Measurements from ENCODE around the gene TTLL1. TPM values are rescaled to one million over a fixed set of nuclear protein-coding genes. Genes with fewer than 3 reads are reported as not detected.
A peak's percentile ranks its signal among the peaks of the same experiment; 100 is the strongest.

The TTLL1 gene
- total and polyA plus RNA-seq, 2 experiments from 2014 or later: 33.0 to 38.2 TPM

GRCh38 chr22:43133401-43133800 is 44.2 kb upstream of the TTLL1 start:
- H3K4me3 ChIP-seq: no peak overlapping the region
- no peaks in the 10 kb centered on the region for H3K27me3 ChIP-seq
- no peak for DNase-seq (ENCODE audit: low read depth in 1 of 2, low spot score in 1 of 2)
- no peaks in the 10 kb centered on the region for H3K9me3 ChIP-seq (ENCODE audit: low read depth)
- no peaks in the 10 kb centered on the region for H3K4me1 ChIP-seq (ENCODE audit: low read depth)
- peaks cover 21% of the 10 kb centered on the region for H3K36me3 ChIP-seq
- TF ChIP-seq CTCF (IDR thresholded peaks at IDR 0.05; ENCODE audit: low read depth, low read length): no peak
- H3K27ac ChIP-seq: no peak overlapping the region

GRCh38 chr22:43131773-43132501 is 42.7 kb upstream of the TTLL1 start:
- H3K27ac ChIP-seq: peak overlapping the region; percentile 12
- peaks cover 19% of the 10 kb centered on the region for H3K36me3 ChIP-seq
- H3K9me3 ChIP-seq (ENCODE audit: low read depth): no peaks in the 10 kb centered on the region
- no peaks in the 10 kb centered on the region for H3K27me3 ChIP-seq
- no peak for DNase-seq (ENCODE audit: low read depth in 1 of 2, low spot score in 1 of 2)
- H3K4me3 ChIP-seq: no peak overlapping the region
- peaks cover 2% of the 10 kb centered on the region for H3K4me1 ChIP-seq (ENCODE audit: low read depth)
- no peak for TF ChIP-seq CTCF (IDR thresholded peaks at IDR 0.05; ENCODE audit: low read depth, low read length)

- no peaks in the 10 kb centered on the region for H3K9me3 ChIP-seq (ENCODE audit: low read depth)
- TF ChIP-seq CTCF (IDR thresholded peaks at IDR 0.05; ENCODE audit: low read depth, low read length): no peak
- peaks cover 11% of the 10 kb centered on the region for H3K36me3 ChIP-seq
- H3K4me1 ChIP-seq (ENCODE audit: low read depth): peaks cover 7% of the 10 kb centered on the region
- no peak overlapping the region for H3K4me3 ChIP-seq
- no peak for DNase-seq (ENCODE audit: low read depth in 1 of 2, low spot score in 1 of 2)
- H3K27ac ChIP-seq: no peak overlapping the region
- no peaks in the 10 kb centered on the region for H3K27me3 ChIP-seq
Observed at GRCh38 chr22:43129426-43130425, 40.5 kb upstream of the TTLL1 start.

DNA sequence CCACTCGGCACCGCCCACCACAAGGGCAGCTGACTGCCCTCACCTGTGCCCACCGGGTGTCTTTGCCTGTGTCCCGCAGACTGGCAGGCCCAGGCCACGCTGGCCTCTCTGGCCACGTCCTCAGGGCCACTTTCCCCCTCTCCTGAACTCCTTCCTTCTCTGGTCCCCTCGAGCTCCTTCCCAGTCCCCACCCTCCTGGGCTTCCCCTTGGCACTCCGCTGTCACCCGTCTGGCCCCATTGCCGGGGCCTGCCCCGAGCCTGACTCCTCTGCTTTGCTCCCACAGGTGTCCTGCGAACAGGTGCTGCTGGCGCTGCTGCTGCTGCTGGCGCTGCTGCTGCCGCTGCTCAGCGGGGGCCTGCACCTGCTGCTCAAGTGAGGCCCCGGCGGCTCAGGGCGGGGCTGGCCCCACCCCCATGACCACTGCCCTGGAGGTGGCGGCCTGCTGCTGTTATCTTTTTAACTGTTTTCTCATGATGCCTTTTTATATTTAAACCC is 39.8 kb upstream of the TTLL1 start:
- Histone ChIP-seq H3K36me3 (peaks cover 8% of the 10 kb centered on the region), H3K27ac (no peak overlapping the region), H3K4me1 (ENCODE audit: low read depth) (peaks cover 7% of the 10 kb centered on the region), H3K9me3 (ENCODE audit: low read depth) (no peaks in the 10 kb centered on the region), H3K4me3 (no peak overlapping the region), H3K27me3 (no peaks in the 10 kb centered on the region)
- TF ChIP-seq CTCF (IDR thresholded peaks at IDR 0.05; ENCODE audit: low read depth, low read length): no peak
- no peak for DNase-seq (ENCODE audit: low read depth in 1 of 2, low spot score in 1 of 2)

- Histone ChIP-seq H3K9me3 (ENCODE audit: low read depth) (no peaks in the 10 kb centered on the region), H3K36me3 (peaks cover 8% of the 10 kb centered on the region)
- TF ChIP-seq CTCF (IDR thresholded peaks at IDR 0.05; ENCODE audit: low read depth, low read length): no peak
Observed at GRCh38 chr22:43128116-43128515, 38.9 kb upstream of the TTLL1 start.

More at GRCh38 chr22:43128116-43128515, 38.9 kb upstream of the TTLL1 start:
- Histone ChIP-seq H3K27ac (no peak overlapping the region), H3K4me3 (no peak overlapping the region), H3K27me3 (no peaks in the 10 kb centered on the region), H3K4me1 (ENCODE audit: low read depth) (peaks cover 7% of the 10 kb centered on the region)
- no peak for DNase-seq (ENCODE audit: low read depth in 1 of 2, low spot score in 1 of 2)

Data from cardiac muscle cell (in vitro differentiated cells and primary cell).